Posterior cingulate gyrus (tissue), 11 donors: Measurements from ENCODE around the gene MPZL1.
"Not testable (repeated sequence)": the region's sequence is repeated elsewhere in the genome, so short reads cannot be mapped to it uniquely, and the experiment has no call there.

Experiments used
- DNase-seq, 10 donors: peaks; one replicate each; pipeline versions ENCODE4 v3.0.0 to v3.0.0-alpha.2; 2020 to 2021; ENCODE audit warnings: mixed read lengths in 3 of 10
- intact Hi-C: fragments of 100-400 bp; cut with DNase I; formaldehyde crosslinking; loops from one replicate; pipeline ENCODE4 v1.15.1; 2023

MPZL1 gene

DNA sequence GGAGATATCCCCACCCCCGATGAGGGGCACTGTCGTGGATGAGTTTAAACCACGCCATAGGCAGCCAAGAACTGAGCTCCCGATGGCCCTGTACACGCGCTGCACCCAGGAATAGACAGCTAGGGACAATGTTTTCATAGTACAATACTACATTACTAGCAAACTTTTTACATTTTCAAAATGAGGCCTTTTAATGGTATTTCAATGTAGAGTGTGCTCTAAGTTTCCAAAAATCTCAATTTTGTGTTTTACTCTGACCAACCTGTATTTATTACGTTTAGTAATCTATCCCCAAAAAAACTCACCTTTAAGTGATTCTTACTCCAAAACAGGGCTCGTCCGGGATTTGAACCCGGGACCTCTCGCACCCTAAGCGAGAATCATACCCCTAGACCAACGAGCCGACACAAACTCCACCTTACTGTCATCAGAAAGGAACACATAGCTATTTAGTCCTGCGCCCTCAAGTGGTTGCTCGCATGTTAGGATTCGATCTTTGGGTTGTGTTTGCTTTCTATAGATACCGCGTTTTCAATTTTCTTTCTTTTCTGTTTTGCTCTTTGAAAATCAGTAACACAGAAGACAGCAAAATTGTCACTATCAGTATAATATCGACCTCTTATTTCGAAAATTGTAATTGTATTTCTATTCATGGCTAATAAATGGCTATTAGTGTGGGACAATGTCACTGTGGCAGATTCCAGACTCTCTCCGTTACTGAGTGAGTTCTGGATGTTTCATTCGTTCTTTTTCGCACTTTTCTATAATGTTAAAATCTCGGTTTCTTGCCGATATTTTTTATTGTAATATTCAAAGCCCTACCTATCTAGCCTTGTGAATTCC lies 6.4 kb upstream of the MPZL1 start:
- DNase-seq, result peak; percentile 60 to 95 (median 80)
- intact Hi-C loops, result loop anchor here (10.0 kb wide), 1 partner anchor 369 kb away; no protein-coding TSS in a partner anchor

DNA sequence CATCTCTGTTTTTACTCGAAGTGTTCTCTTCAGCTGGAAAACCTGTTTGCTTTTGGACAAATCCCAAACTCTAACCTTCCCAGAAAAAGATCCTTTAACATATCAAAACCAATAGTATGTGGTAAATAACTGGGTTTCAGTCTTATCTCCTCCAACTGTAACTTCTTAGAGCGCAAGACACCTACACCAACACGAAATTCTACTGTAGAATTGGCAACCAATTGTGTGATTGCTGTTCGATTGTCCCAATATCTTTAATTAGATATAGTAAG lies 5.8 kb upstream of the MPZL1 start:
- intact Hi-C loops, result loop anchor here (10.0 kb wide), 1 partner anchor 369 kb away; no protein-coding TSS in a partner anchor
- DNase-seq, result no peak

DNA sequence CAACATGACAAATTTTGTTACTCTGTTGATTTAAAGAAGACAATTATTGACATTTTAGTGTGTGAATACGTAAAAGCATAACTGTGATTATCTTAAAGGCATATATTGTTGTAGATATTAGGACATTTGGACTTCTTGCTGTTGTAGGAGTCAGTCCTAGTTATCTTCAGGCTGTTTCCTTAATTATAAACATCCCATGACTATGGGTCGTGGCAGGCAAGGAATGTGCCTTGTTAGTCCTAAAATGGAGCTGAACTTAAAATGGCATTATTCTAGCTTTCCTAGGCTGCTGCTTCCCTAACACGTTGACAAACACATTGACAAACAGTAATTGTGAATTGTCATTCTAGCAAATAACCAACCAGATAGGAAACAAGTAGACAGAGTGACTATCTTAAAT lies 4.4 kb upstream of the MPZL1 start:
- DNase-seq, result no peak
- intact Hi-C loops, result loop anchor here (10.0 kb wide), 1 partner anchor 367 kb away; no protein-coding TSS in a partner anchor

GRCh38 chr1:167718914-167719691 lies 2.7 kb upstream of the MPZL1 start:
- no peak for DNase-seq
- intact Hi-C loops, result loop anchor here (10.0 kb wide), 1 partner anchor 366 kb away; no protein-coding TSS in a partner anchor

DNA sequence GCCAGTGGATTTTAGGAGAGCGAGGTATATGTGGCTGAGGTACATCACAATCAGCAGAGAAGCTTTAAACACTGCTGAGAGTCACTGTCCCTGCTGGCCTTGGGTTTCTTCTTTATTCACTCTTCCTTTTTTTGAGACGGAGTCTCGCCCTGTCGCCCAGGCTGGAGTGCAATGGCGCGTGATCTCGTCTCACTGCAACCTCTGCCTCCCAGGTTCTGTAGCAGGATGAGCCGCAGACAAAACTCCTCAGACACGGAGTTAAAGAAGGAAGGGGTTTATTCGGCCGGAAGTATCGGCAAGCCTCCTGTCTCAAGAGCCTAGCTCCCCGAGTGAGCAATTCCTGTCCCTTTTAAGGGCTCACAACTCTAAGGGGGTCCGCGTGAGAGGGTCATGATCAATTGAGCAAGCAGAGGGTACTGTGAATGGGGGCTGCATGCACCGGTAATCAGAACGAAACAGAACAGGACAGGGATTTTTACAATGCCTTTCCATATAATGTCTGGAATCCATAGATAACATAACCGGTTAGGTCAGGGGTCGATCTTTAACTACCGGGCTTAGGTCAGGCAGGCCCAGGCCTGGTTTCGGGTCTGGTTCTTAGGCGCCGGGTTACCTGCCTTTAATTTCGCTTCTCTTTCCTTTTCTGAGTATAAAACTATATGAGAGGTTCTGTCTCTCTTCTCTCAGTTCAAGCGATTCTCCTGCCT lies 1.9 kb upstream of the MPZL1 start:
- intact Hi-C loops, result loop anchor here (2.0 to 10.0 kb wide), 3 partner anchors 43 to 365 kb away; partner anchors contain the start of genes DCAF6 and MPC2
- peak in 1 of 10 donors; percentile 35 for DNase-seq

DNA sequence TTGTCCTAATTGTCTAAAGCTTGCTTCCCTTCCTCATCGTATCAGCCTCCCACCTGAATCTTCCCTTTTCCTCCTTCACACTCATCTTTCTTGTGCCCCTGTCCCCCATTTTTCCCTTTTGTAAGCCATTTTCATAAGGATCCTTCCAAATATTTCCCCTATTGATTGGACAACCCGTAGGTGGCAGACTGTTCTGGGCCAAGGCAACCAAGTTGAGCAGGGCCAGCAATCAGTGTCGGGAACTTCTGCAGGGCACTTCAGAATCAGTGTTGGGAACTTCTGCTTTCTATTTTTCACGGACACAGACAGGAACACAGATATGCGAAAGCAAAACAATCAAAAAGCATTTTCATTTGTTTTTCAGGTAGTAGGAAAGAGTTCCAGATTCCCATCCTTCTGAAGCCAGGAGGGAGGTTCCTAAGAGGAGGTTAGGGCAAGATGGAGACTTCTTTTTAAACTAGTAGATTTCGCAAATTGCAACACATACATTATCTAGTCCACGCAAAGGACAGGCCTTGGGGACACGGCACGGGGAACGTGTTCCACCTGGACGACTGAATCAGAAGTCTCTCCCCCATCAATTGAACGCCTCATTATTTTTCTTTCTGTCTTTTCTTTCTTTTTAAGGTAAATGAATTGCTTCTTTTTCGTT lies 691 bp upstream of the MPZL1 start:
- peak in 7 of 10 donors; percentile 33 to 89 (median 44) for DNase-seq
- intact Hi-C loops, result loop anchor here (1.0 to 5.0 kb wide), 3 partner anchors 42 to 216 kb away; partner anchors contain the start of genes DCAF6 and MPC2

DNA sequence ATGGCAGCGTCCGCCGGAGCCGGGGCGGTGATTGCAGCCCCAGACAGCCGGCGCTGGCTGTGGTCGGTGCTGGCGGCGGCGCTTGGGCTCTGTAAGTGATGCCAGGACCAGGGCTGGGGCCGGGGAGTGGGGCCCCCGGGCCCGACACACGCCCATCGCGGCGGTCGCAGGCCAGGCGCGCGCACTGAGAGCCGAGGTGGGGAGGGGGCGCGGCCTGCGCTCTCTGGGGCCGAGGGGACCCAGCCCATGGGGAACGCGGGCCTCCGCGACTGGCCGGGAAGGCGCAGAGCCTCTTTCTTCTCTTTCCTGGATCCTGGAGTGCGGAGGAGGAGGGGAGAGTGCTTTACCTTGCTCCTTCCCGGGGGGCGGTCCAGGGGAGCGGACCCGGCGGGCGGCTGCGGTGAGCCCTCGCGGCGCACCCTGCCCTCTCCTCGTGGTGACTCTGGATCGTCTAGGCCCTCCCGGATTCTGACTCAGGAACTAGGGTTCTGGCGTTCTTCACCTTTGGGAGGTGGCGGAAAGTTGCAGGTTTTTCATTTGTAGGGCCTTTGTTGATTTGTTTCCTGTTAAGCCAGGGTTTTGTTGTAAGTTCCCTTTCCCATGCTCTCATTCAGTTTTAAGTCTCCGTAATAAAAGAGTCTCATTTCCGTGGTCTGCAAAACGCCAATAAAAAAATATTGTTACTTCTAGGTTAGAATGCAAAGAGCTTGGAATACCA lies 529 bp downstream of the MPZL1 start:
- intact Hi-C loops, result loop anchor here (5.0 kb wide), 1 partner anchor 215 kb away; the partner anchor contains the start of genes DCAF6 and MPC2
- peak in 2 of 10 donors; percentile 27 to 83 for DNase-seq

GRCh38 chr1:167722870-167723251 lies 1.1 kb downstream of the MPZL1 start:
- no peak for DNase-seq
- intact Hi-C loops, result loop anchor here (5.0 kb wide), 1 partner anchor 214 kb away; the partner anchor contains the start of genes DCAF6 and MPC2

DNA sequence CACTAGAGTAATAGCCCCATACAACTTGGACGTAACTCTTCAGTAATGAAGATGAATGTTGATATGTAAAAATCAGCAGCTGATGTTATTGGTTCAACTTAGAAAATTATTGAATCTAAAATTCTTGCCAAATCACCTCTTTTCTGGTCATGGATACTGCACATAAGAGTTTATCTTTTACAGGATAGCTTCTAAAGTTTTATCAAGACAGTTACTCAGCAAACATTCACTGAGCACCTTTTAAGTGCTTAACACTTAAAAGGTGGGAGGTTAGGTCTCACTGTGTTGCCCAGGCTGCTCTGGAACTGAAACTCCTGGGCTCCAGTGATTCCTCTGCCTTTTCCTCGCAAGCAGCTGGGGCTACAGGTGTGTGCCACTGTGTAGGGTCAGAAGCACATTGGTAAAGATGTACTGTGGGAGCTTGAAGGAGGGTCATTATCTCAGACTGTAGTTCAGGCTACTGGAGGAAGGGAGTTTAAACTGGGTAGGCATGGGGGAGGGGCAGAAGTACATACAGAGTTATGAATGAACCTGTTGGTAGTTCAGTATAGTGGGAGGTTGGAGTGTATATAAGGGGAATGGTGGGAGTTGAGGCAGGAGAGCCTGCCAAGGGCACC lies 2.0 kb downstream of the MPZL1 start:
- no peak for DNase-seq
- intact Hi-C loops, result loop anchor here (5.0 kb wide), 1 partner anchor 213 kb away; the partner anchor contains the start of genes DCAF6 and MPC2

DNA sequence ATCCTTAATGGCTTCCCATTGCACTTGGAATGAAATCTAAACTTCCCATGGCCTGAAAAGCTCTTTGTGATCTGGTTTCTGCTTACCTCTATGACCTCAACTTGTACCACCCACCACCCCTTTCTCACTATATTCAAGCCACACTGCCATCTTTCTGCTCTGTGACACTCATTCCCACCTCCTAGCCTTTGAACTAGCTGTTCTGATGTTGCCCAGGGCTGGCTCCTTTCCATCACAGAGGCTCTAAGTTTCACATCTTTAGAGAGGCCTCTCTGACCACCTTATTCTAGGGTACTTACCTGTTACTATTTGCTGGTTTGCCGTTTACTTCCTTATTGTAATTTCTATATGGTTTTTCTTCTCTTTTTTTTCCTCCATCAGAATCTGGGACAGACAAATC lies 4.2 kb downstream of the MPZL1 start:
- DNase-seq, result no peak
- intact Hi-C loops, result no loop called here

GRCh38 chr1:167728818-167729410 lies 7.1 kb downstream of the MPZL1 start:
- DNase-seq, result no peak
- intact Hi-C loops, result no loop called here

DNA sequence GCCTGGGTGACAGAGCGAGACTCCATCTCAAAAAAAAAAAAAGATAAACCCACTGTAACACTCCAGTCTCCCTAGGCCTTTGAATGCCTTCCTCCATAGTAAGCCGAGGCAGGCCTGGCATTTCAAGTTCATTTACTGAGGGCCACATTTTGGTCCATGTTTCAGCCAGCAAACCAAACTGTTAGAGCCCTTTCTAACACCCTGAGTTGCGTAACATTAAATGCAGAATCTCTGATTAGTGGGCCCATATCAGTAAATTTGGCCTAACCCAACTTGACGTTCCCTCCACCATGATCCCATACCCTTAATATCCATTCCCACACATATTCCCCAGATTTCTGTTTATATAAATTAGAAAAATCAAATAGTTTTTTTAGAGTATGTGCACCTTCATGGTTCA lies 12.4 kb downstream of the MPZL1 start:
- DNase-seq, result no peak
- intact Hi-C loops, result no loop called here

DNA sequence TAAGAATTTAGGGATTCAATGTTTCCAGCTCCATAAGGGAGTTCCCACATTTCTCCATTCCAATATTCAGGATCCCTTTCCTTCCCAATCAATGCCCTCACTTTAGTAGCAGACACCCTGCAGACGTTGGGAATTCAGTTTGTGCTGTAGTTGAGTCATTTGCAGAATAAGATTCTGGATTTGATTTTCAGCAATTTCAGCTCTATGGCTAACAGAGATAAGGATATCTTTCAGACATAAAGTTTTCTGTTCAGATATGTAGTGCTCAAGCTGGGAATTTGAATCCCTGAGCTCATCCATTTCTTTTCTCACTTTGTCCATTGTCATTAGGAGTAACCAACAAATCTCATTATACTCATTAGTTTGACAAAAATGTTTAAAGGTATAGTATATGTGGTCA lies 13.1 kb downstream of the MPZL1 start:
- DNase-seq, result no peak
- intact Hi-C loops, result no loop called here

DNA sequence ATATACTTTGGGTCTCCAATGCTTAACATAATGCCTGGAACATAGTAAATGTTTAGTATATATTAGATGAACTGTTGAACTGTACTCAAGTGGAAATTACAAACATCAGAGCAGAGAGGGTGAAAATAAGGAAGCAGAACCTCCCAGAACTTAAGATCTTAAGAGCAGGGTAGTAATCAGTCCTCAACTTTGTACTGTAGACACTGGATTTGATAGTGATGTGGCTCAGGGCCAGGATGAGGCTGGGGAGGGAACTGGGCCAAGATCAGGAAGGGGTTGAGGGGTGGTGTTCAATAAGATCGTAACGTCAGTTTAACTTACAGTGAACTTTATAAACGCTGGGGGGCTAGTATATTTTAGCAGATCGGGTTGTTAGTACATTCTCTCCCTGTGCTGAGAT lies 15.4 kb downstream of the MPZL1 start:
- intact Hi-C loops, result no loop called here
- DNase-seq, result no peak

DNA sequence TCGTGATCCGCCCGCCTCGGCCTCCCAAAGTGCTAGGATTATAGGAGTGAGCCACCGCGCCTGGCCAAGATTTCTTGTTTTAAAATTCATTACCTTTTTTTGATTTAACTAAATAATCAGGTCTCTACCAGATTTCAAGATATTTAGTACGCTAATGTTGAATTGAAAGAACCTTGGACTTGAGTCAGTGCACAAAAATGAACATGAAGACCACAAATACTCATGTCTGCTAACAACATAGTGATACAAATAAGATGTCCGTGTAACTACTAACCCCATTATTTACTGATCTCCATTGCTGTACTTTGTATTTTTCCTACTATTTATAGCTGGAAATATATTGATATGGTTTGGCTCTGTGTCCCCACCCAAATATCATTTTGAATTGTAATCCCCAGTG lies 16.4 kb downstream of the MPZL1 start:
- no peak for DNase-seq

GRCh38 chr1:167739752-167740151 lies 18.0 kb downstream of the MPZL1 start:
- DNase-seq, result no peak
- intact Hi-C loops, result no loop called here

More for the DNA sequence above, 16.4 kb downstream of the MPZL1 start:
- intact Hi-C loops, result no loop called here

DNA sequence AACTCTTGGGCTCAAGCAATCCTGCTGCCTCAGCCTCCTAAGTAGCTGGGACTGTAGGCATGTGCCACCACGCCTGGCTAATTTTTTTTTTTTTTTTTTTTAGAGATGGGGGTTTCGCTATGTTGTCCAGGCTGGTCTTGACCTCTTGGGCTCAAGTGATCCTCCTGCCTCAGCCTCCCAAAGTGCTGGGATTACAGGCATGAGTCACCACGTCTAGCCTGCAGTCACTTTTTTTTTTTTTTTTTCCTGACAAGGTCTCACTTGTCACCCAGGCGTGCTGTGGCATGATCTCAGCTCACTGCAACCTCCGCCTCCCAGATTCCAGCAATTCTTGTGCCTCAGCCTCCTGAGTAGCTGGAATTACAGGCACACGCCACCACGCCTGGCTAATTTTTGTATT lies 19.3 kb downstream of the MPZL1 start:
- intact Hi-C loops, DNase-seq: not testable (repeated sequence)

GRCh38 chr1:167742392-167743057 lies 20.7 kb downstream of the MPZL1 start:
- intact Hi-C loops, DNase-seq: not testable (repeated sequence)
